ENCODE measurements around the gene EPHA1.
A peak's percentile ranks its signal among the peaks of the same experiment; 100 is the strongest.

Gene EPHA1

DNA sequence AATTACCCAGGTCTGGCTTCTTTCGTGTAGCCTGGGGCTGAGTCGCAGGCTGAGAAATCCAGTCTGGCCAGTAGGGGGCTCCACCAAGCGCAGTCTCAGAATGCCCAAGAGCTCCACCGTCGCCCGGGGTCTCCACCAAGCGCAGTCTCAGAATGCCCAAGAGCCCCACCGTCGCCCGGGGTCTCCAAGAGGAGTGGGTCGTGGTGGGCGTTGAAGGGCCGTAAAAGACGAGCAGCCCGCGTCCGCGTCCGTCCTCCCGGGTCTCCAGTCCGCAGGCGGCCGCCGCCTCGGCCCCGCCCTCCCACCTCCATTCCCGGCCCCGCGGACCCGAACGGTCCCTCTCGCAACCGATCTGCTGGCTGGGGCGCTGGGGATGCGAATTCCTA lies 28.4 kb downstream of the EPHA1 start:
- Mint-ChIP-seq H3K4me1 (peaks cover 44% of the 10 kb centered on the region), H3K36me3 (no peaks in the 10 kb centered on the region), H3K9me3 (no peaks in the 10 kb centered on the region), H3K27me3 (no peaks in the 10 kb centered on the region), H3K27ac (peak overlapping the region; percentile 95), H3K4me3 (peak overlapping the region; percentile 91)

DNA sequence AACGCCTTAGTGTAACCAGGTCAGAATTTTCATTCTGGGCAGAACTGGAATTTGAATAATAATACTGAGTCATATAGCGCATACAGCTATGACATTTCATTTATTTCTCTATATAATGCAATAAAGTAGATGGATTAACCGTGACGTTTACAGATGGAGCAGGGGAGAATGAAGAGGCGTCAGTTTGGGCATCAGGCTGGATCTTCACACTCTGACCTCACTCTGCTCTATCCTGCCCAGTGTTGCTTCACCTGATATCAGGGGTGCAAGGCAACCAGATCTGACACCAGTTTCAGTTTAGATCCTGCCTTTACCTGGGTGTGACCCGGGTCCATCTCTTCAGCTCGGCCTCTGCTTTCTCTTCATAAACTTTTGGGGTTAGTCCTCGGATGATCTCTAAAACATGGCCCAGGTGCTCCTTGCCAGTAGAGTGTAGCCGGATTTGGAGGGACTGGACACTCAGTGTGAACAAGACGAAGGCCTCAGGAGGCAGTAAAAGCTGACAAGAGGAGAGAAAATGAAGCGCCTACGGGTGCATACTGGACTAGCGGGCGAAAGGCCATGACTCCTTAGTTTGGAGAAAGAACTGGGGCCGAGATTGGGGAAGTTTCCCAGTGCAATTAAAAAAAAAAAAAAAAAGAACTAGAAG lies 28.9 kb downstream of the EPHA1 start:
- no peaks in the 10 kb centered on the region for H3K27me3 Mint-ChIP-seq
- H3K9me3 Mint-ChIP-seq: no peaks in the 10 kb centered on the region
- H3K4me3 Mint-ChIP-seq: peak overlapping the region; percentile 91
- H3K36me3 Mint-ChIP-seq: no peaks in the 10 kb centered on the region
- peaks cover 49% of the 10 kb centered on the region for H3K4me1 Mint-ChIP-seq
- peak overlapping the region; percentile 95 for H3K27ac Mint-ChIP-seq

DNA sequence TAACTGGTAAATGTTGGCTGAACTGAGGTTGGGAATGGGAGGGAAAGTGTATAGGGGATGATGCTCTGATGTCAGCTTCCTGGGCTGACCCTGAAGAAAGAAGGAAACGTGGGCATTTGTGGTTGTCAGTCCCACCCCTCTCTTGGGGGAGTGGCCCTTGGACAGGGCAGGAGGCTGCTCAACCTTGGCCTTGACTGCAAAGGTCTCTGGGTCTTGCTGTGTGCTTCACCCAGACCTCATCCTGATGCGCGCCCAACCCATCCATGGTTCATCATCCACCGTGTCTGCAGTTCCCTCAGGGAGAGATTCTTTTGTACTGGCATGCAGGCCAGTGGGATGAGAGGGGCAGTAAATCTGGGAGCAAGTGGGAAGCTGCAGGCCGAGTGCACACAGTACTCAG lies 32.3 kb downstream of the EPHA1 start:
- Mint-ChIP-seq H3K27ac (peak overlapping the region; percentile 15), H3K9me3 (no peaks in the 10 kb centered on the region), H3K27me3 (no peaks in the 10 kb centered on the region), H3K36me3 (no peaks in the 10 kb centered on the region), H3K4me3 (no peak overlapping the region), H3K4me1 (peaks cover 77% of the 10 kb centered on the region)

DNA sequence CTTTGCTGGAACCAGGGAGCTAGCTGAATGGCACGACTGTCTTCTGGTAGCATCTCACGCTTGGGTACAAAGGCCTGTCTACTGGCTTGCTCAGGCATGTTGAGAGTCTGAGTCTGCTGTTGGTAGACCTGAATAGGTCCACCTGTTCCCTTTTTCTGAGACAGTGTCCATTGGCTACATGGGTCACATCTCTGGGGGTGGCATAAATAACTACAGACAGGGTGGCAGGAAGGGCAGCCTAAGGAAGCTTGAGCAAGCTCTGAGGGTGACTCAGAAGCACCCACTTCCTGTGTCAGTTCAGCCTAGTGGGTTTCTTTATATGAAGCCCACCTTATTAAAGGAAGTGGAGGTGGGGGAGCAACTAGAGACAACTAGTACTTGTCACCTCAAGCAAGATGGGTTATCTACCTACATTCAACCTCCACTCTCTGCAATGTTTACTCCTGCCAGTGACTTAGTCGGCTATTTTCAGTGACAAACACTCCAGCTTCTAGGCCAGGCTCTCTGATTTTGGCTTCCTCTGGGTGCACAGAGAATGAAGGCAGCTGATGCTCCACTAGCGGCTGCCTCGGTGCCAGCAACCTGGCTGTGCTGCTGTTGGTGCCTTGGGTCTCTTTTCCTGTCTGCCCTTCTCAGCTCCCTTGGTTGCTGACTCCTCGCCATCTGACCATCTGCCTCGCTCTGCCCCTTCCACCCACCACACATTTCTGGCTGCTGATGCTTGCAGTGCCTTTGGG lies 33.2 kb downstream of the EPHA1 start:
- Mint-ChIP-seq H3K4me1 (peaks cover 85% of the 10 kb centered on the region), H3K27ac (peak overlapping the region; percentile 92), H3K4me3 (peak overlapping the region; percentile 40), H3K36me3 (no peaks in the 10 kb centered on the region), H3K27me3 (no peaks in the 10 kb centered on the region), H3K9me3 (no peaks in the 10 kb centered on the region)

DNA sequence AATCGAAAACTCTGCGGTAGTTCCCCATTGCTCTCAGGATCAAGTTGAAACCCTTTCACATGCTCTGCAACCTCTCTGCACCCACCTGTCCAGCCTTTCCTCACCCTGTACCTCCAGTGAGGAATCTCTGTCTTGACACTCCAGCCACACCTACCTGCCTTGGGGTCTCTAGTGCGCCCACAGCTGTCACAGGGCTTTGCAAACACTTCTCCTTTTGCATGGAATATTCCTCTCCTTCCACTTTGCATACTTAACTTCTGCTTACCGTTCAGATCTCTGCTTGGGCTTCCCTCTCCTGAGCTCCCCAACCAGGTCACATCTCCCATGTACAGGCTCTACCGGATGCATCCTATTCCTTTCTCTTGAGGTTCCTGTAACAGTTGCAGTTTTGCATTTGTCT lies 34.1 kb downstream of the EPHA1 start:
- no peak overlapping the region for H3K4me3 Mint-ChIP-seq
- peaks cover 80% of the 10 kb centered on the region for H3K4me1 Mint-ChIP-seq
- H3K9me3 Mint-ChIP-seq: no peaks in the 10 kb centered on the region
- H3K27ac Mint-ChIP-seq: peak overlapping the region; percentile 92
- H3K36me3 Mint-ChIP-seq: no peaks in the 10 kb centered on the region
- H3K27me3 Mint-ChIP-seq: no peaks in the 10 kb centered on the region

DNA sequence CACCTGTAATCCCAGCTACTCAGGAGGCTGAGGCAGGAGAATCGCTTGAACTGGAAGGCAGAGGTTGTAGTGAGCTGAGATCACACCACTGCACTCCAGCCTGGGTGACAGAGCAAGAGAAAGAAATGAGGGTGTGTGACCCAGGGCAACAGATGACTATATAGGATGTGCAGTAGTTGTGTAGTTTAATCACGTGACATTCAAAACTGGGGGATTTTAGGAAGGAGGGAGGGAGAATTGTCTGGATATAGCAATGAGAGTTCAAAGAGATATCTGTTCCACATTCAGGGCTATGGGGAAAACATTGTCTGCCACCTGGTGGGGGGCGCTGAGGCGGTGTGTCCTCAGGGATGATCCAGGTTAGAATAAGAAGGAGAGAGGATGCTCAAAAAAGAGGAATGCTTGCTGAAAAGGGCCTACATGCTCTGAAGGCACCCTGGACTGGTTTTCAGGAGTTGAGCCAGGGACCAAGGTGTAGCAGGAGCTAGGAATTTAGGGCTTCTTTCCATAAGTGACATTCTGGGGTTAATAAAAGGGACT lies 35.3 kb downstream of the EPHA1 start:
- Mint-ChIP-seq H3K4me3 (no peak overlapping the region), H3K27me3 (no peaks in the 10 kb centered on the region), H3K4me1 (peaks cover 68% of the 10 kb centered on the region), H3K27ac (no peak overlapping the region), H3K9me3 (no peaks in the 10 kb centered on the region), H3K36me3 (no peaks in the 10 kb centered on the region)

DNA sequence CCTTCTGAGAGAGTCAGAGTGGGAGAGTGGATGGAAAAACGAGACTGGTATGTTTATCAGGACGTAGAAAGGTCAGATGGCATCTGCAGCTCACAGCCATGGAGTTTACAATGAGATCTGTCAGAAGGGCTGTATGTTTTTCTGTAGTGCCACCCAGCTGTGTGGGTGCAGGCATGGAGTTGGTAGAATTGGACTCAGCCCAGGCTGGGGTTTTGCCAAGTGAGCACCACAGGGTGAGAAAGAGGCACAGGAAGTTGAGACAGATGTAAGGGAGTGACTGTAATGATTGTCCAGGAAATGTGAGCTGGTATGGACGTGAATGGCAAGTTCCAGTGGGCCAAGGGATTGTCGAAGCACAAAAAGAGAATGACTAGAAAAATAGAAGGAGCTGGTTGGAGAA lies 36.6 kb downstream of the EPHA1 start:
- H3K4me3 Mint-ChIP-seq: peak overlapping the region; percentile 23
- no peaks in the 10 kb centered on the region for H3K9me3 Mint-ChIP-seq
- no peaks in the 10 kb centered on the region for H3K27me3 Mint-ChIP-seq
- H3K36me3 Mint-ChIP-seq: no peaks in the 10 kb centered on the region
- H3K27ac Mint-ChIP-seq: peak overlapping the region; percentile 76
- H3K4me1 Mint-ChIP-seq: peaks cover 60% of the 10 kb centered on the region

DNA sequence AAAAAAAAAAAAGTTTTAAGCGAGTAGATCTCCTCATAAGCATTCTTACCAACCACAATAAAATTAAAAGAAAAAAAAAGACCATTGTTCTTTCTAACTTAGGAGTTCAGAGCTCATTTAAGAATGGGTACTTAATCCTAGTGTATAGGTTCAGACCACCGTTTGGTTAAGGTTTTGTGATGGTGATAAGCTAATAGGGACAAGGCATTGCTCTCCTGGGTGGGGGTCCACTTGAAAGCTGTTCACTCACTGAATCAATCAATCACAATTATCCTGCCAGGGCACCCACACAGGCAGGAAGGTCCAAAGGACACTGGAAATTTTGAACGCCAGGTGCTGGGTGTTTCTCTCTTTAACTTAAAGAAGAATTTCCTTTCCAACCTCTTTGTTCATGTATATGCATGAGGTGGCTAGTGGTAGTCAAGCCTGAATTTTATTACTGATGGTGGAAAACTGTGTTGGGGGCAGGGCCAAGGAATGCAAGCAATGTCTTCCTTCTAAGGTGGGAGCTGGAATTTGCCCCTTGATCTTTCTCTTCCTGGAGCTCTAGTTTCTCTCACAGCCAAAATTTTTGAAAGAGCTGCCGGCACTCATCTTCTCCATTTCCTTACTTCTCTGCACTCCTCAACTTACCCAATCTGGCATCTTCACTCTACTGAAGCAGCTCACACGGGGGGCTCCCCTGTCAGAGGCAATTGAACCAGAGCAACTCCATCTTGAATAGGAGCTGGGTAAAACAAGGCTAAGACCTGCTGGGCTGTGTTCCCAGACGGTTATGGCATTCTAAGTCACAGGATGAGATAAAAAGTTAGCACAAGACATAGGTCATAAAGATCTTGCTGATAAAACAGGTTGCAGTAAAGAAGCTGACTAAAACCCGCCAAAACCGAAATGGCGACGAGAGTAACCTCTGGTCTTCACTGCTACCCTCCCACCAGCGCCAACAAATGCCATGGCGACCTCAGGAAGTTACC lies 38.7 kb downstream of the EPHA1 start:
- Mint-ChIP-seq H3K27ac (no peak overlapping the region), H3K4me1 (peaks cover 39% of the 10 kb centered on the region), H3K36me3 (no peaks in the 10 kb centered on the region), H3K27me3 (peaks cover 2% of the 10 kb centered on the region), H3K4me3 (no peak overlapping the region), H3K9me3 (no peaks in the 10 kb centered on the region)

DNA sequence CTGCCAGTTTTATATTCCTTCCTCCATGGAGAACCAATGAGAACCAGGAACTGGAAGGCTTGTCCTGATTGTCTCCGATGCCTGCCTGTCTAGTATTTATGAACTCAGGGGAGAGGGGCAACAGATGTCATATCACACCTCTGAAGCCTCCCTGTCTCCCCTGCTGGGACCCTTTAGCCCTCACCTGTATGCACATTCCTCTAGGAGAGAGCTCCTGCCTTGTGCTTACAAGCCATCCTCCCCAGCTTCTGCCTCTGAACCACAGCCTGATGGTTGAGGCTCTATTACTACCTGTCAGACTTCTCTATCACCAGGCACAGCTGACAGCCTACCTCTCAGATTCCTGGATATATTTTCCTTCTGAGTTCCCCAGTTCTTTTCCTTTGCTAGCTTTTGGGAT lies 40.3 kb downstream of the EPHA1 start:
- Mint-ChIP-seq H3K4me3 (no peak overlapping the region), H3K4me1 (peaks cover 24% of the 10 kb centered on the region), H3K27ac (no peak overlapping the region)

DNA sequence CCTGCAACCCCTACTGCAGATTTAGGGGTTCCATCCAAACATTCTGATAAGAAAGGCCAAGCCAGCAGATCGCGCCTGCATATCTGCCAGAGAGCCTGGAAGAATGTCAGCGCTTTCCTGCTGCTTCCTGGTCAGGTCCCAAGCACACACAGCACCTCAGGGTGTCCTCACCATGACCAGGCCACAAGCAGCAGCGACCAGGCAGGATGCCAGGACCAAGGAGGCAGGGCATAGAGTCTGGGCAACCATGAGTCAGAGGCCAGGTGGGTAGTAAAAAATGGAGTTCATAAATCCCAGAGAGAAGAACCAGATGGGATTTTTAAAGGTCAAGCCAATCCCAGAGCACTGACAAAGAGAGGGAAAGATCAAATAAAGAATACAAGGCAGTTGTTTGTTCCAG lies 40.7 kb downstream of the EPHA1 start:
- Mint-ChIP-seq H3K36me3 (no peaks in the 10 kb centered on the region), H3K27me3 (peaks cover 20% of the 10 kb centered on the region), H3K27ac (no peak overlapping the region), H3K9me3 (no peaks in the 10 kb centered on the region), H3K4me3 (no peak overlapping the region), H3K4me1 (peaks cover 24% of the 10 kb centered on the region)

More for the DNA sequence above, 40.3 kb downstream of the EPHA1 start:
- no peaks in the 10 kb centered on the region for H3K9me3 Mint-ChIP-seq
- no peaks in the 10 kb centered on the region for H3K36me3 Mint-ChIP-seq
- H3K27me3 Mint-ChIP-seq: peaks cover 16% of the 10 kb centered on the region

DNA sequence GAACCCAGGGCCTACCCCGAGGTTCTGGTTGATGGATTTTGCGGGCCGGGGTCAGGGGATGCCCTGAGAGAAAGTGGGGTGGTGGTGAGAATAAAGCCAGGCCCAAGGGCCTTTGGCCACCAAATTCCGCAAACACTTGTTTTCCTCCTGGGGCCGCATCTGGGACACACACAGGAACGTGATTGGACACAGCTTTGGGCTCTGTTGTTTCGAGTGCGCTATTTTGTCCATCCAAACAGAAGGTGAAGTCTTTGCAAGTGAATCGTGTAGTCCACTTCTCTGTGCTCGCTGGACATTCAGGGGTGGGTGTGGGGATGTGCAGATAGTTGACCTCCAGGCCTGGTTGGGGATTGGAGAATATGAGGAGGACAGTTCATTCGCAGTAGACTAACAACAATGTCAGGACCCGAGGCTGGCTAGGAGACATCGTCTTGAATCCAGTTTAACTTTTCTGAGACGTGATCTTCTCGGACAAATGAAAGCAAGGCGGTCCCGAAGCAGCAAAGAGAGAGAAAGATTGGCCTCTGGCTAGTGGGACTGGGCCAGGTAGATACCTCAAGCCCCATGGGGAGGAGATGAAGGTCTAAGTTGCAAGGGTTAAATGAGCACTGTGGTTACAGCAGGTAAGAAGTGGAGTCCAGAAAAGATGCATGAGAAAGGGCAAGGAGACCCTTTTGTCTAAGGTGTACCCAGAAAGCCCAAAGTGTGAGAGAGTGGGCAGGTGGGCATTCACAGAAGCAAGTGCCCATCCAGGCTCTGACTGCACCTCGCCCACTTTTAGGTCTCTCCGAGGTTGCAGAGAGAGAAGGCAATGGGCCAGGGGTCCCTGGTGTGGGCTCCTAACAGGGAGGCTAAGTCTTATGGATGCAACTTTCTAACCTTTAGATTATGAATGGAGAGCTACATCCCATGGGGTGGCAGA lies 45.4 kb downstream of the EPHA1 start:
- H3K27me3 Mint-ChIP-seq: peaks cover 21% of the 10 kb centered on the region
- H3K4me3 Mint-ChIP-seq: peak overlapping the region; percentile 58
- peak overlapping the region; percentile 66 for H3K27ac Mint-ChIP-seq
- no peaks in the 10 kb centered on the region for H3K9me3 Mint-ChIP-seq
- peaks cover 9% of the 10 kb centered on the region for H3K4me1 Mint-ChIP-seq
- H3K36me3 Mint-ChIP-seq: no peaks in the 10 kb centered on the region

DNA sequence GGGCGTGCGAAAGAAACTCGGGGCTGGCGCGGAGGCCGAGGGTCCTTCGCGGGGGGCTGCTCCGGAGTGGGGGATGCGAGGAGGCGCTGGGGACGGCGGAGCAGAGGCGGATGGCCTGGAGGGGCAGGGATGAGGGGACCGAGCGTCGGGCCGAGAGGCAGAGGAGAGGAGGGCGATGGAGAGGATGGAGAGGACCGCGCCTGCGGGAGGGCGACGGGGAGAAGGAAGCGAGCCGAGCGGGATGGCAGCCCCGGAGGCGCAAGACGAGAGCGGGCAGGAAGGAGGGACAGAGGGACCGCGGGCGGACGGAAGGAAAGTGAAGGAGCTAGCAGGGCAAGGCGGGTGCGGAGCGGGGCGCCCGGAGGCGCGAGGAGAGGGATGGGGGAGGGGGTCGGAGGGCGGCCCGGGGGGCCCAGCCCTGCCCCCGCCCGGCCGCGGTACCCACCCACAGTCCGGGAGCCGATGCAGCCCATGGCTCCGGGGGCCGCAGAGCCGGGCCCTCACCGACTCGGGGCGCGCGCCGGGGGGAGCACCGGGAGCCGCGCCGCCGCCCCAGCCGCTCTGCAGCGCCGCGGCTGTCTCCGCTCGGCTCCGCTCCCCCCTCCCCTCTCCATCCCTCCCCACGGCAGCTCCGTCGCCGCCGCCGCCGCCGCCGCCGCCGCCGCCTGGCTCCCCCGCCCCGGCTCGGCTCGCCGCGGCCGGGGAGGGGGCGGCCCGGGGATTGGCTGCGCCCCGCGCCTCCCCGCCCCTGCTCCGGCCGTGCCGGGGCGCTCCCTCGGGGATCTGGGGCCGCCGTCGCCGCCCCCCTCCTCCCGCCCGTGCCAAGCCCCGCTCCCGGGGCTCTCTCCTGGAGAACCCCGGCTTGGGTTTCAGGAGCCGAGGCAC lies 46.3 kb downstream of the EPHA1 start, which contains the start of gene FAM131B:
Gene FAM131B (minus strand): TSS at position 583 of the 885 bp plus-strand sequence. CDS start 110 bp downstream, at position 473.
- no peaks in the 10 kb centered on the region for H3K36me3 Mint-ChIP-seq
- H3K27ac Mint-ChIP-seq: peak within 1 kb of the TSS; percentile 66
- no peaks in the 10 kb centered on the region for H3K9me3 Mint-ChIP-seq
- peaks cover 21% of the 10 kb centered on the region for H3K27me3 Mint-ChIP-seq
- peaks cover 9% of the 10 kb centered on the region for H3K4me1 Mint-ChIP-seq
- peak within 1 kb of the TSS; percentile 85 for H3K4me3 Mint-ChIP-seq

DNA sequence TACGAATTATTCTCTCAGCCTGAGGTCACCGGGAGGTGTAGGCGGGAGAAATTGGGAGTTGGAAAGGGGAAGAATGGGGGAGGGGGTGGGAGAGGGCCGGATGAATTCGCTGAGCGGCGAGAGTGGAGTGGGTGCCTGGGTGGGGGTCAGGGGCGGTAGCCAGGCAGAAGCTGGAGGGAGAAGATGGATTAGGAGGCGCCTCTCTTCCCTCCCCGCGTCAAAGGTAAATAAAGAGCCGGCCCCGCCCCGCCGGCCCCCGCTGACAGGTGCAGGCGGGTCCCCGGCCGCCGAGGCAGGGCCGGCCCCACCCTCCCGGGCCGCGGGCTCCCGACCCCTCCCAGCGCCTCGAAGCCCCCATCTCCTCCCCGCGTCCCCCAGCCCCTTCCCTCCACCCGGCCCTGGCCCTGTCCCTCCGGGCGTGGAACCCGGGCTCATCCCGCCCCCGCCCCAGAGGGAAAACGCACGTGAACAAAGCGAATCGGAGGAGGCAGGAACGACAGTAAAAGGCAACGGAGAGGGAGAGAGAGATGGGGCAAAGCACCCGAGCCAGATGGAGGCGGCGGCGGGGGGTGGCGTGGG lies 47.0 kb downstream of the EPHA1 start:
- H3K9me3 Mint-ChIP-seq: no peaks in the 10 kb centered on the region
- peaks cover 21% of the 10 kb centered on the region for H3K27me3 Mint-ChIP-seq
- peak overlapping the region; percentile 85 for H3K4me3 Mint-ChIP-seq
- no peaks in the 10 kb centered on the region for H3K36me3 Mint-ChIP-seq
- H3K27ac Mint-ChIP-seq: no peak overlapping the region
- peaks cover 9% of the 10 kb centered on the region for H3K4me1 Mint-ChIP-seq

All from activated naive CD4-positive, alpha-beta T cell treated with anti-CD3 and anti-CD28 coated beads, Interleukin-2, amount 50 U/mL, for 24 hours (primary cell).